Breast epithelium (tissue), 3 donors: ENCODE measurements around the gene OLIG3.

Source experiments
- CTCF ChIP-seq, 3 donors: fragments of 450-650 bp; IDR thresholded peaks; one replicate each; pipeline ENCODE4 v1.5.1; 2016 to 2017; ENCODE audit warnings: antibody characterized with exemption in 3 of 3, mild to moderate bottlenecking in 3 of 3, moderate library complexity in 3 of 3
- POLR2A ChIP-seq: fragments of 450-650 bp; IDR thresholded peaks from one replicate; pipeline ENCODE4 v1.6.1; 2016; ENCODE audit warnings: antibody characterized with exemption, mild to moderate bottlenecking, moderate library complexity
- POLR2AphosphoS5 ChIP-seq, 3 donors: sonication (generic); formaldehyde crosslinking; IDR thresholded peaks; one replicate each; pipeline ENCODE4 v1.6.1; 2017; ENCODE audit warnings: antibody characterized with exemption in 3 of 3

GRCh38 chr6:137467211-137467610 lies 27.0 kb downstream of the OLIG3 start:
- TF ChIP-seq POLR2AphosphoS5 (IDR thresholded peaks at IDR 0.05) (no peak), CTCF (IDR thresholded peaks at IDR 0.05) (no peak), POLR2A (no peak)
